ENCODE results near the gene C14orf93. TPM values are rescaled to one million over a fixed set of nuclear protein-coding genes. Genes with fewer than 3 reads are reported as not detected.
A peak's percentile ranks its signal among the peaks of the same experiment; 100 is the strongest.

The C14orf93 gene
- total RNA-seq, 3 donors from 2014 or later (not counting 1 experiment from before 2014, with no cell fraction given) = 12.1 to 15.1 (median 13.6) TPM

DNA sequence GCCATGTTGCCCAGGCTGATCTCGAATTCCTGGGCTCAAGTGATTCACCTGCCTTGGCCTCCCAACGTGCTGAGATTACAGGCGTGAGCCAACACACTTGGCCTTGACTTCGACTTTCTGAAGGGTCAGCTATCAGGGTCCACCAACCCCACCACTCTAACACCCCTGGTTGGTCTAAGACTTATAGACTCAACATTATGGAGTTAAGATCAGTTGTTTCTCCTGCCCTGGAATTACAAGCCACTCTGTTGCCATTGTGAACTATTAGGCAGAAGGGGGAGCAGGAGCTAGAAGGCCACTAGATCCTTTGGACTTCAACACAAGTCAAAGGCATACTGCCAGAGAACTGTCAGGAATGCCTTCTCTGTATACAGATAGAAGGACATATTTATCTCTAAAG lies 30.2 kb upstream of the C14orf93 start:
- no peak overlapping the region for H3K4me3 Mint-ChIP-seq
- Histone ChIP-seq H3K4me3 (ENCODE audit: low read length) (no peak overlapping the region), H3K27me3 (ENCODE audit: control insufficient read depth, insufficient read depth, low read length) (no peaks in the 10 kb centered on the region)

DNA sequence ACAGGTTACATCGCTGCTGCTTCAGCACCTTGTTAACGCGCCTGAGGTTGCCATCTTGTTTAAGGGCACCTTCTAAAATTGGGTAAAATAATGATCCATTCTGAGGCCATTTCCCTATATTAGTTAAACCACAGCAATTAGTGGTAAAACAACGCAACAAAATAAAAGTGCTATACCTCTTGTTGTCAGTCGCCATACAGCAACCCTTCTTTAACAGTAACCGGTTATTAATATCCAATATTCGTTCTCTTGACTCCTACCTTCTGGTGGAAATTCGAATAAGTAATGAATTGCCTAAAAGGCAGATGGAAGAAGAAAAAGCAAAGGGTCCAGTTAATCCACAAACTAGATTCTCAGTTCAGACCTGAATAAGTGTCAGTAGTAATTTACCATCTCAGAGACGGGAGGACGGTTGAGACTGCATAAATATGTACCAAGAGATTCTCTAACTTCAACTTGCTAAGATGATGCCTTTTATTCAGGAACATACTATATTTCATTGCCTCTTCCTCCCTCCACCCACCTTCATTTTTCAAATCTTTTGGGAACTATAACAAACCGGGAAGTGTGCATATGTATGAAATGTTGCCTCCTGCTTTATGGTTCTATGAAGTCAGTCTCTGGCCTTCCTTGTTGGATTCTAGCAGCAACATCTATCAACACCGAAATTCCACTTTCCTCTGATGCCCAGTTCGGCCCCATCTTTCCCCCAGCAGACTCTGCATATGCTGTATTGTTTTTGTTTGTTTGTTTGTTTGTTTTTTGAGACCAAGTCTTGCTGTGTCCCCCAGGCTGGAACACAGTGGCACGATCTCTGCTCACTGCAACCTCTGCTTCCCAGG lies 25.6 kb upstream of the C14orf93 start:
- TF ChIP-seq, protein P1, sequence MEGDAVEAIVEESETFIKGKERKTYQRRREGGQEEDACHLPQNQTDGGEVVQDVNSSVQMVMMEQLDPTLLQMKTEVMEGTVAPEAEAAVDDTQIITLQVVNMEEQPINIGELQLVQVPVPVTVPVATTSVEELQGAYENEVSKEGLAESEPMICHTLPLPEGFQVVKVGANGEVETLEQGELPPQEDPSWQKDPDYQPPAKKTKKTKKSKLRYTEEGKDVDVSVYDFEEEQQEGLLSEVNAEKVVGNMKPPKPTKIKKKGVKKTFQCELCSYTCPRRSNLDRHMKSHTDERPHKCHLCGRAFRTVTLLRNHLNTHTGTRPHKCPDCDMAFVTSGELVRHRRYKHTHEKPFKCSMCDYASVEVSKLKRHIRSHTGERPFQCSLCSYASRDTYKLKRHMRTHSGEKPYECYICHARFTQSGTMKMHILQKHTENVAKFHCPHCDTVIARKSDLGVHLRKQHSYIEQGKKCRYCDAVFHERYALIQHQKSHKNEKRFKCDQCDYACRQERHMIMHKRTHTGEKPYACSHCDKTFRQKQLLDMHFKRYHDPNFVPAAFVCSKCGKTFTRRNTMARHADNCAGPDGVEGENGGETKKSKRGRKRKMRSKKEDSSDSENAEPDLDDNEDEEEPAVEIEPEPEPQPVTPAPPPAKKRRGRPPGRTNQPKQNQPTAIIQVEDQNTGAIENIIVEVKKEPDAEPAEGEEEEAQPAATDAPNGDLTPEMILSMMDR (IDR thresholded peaks at IDR 0.05) = no peak
- peaks cover 14% of the 10 kb centered on the region for H3K36me3 ChIP-seq (ENCODE audit: control insufficient read depth, insufficient read depth, low read length)
- 72% methylated on average over 12 of the region's 14 CpGs for WGBS (ENCODE audit: insufficient coverage)
- Mint-ChIP-seq H3K9me3 (no peaks in the 10 kb centered on the region), H3K27ac (peak overlapping the region; percentile 98 to 100), H3K4me1 (peaks cover 25 to 32% of the 10 kb centered on the region in 2 donors), H3K27me3 (ENCODE audit: low read depth in 2 of 2) (no peaks in the 10 kb centered on the region), H3K36me3 (peaks cover 9% of the 10 kb centered on the region), H3K4me3 (peak overlapping the region; percentile 90)
- ATAC-seq (no peak), DNase-seq (no peak)
- peaks cover 15% of the 10 kb centered on the region for H3K4me1 ChIP-seq (ENCODE audit: control insufficient read depth, insufficient read depth, low read length)
- H3K27me3 ChIP-seq (ENCODE audit: control insufficient read depth, insufficient read depth, low read length) = no peaks in the 10 kb centered on the region
- intact Hi-C loops (cut with micrococcal nuclease) = loop anchor here (2.0 kb wide), 1 partner anchor 59 kb away; the partner anchor contains the start of genes ACIN1 and C14orf119
- H3K4me3 ChIP-seq (ENCODE audit: low read length) = peak overlapping the region; percentile 74
- H3K27ac ChIP-seq (ENCODE audit: low read length) = peak overlapping the region; percentile 93
- H3K9me3 ChIP-seq (ENCODE audit: control insufficient read depth, insufficient read depth, low read length) = no peaks in the 10 kb centered on the region

More for the DNA sequence above, 30.2 kb upstream of the C14orf93 start:
- no peak for ATAC-seq
- H3K9me3 Mint-ChIP-seq = no peaks in the 10 kb centered on the region
- intact Hi-C loops (cut with micrococcal nuclease) = no loop called here
- H3K4me1 ChIP-seq (ENCODE audit: control insufficient read depth, insufficient read depth, low read length) = no peaks in the 10 kb centered on the region
- H3K9me3 ChIP-seq (ENCODE audit: control insufficient read depth, insufficient read depth, low read length) = no peaks in the 10 kb centered on the region
- 93% methylated on average over 3 of the region's 4 CpGs for WGBS (ENCODE audit: insufficient coverage)
- H3K27ac ChIP-seq (ENCODE audit: low read length) = no peak overlapping the region
- H3K27ac Mint-ChIP-seq = no peak overlapping the region
- peaks cover 4 to 5% of the 10 kb centered on the region in 2 donors for H3K4me1 Mint-ChIP-seq
- no peaks in the 10 kb centered on the region for H3K27me3 Mint-ChIP-seq (ENCODE audit: low read depth in 2 of 2)
- no peaks in the 10 kb centered on the region for H3K36me3 ChIP-seq (ENCODE audit: control insufficient read depth, insufficient read depth, low read length)
- no peaks in the 10 kb centered on the region for H3K36me3 Mint-ChIP-seq
- TF ChIP-seq, protein P1 (IDR thresholded peaks at IDR 0.05) = no peak
- no peak for DNase-seq

DNA sequence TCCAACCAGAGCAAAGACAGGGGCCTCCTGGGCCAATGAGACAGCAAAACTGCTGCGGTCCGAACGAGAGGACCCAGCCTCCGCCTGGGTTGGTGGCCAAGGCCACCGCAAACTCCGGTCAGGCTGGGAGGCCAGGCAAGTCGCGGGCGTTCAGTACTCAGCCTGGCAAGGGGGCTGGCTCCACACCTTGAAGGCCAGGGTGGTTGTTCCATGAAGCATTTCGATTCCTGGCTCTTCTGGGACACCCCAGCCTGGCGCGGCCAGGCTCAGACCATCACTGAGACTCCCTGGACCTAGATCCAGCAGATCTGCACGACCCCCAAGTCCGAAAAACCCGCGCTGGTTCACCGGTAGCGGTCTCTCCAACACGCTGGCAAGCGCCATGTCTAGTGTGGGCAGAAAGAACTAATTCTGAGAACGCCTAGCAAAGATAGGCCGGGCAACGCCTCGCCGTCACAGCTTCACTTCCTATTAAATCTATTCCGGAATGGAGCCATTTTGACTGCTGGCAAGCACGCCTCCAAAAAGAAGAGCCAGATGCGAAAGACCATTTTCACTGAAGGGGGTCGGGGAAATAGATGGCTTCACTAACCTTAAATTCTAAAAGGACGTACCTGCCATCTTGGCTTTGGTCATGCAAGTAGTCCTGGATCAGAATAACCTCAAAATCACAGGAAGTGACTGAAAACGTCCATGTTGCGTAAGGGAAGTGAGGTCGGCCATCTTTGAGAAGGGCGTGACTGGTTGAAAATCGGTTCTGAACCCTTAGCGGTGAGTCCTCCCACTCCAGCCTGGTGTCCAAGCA lies 24.8 kb upstream of the C14orf93 start, which contains the start of gene PSMB5:
TSS of gene PSMB5 (minus strand) at position 403 of the 805 bp plus-strand sequence. CDS start at position 384, 19 bp downstream.
- DNase-seq (peak; percentile 76 to 96), ATAC-seq (peak; percentile 93 to 98 (median 94))
- peak within 1 kb of the TSS; percentile 93 for H3K27ac ChIP-seq (ENCODE audit: low read length)
- Mint-ChIP-seq H3K27ac (peak within 1 kb of the TSS; percentile 98 to 100), H3K36me3 (peaks cover 9% of the 10 kb centered on the region), H3K27me3 (ENCODE audit: low read depth in 2 of 2) (no peaks in the 10 kb centered on the region), H3K9me3 (no peaks in the 10 kb centered on the region), H3K4me3 (peak within 1 kb of the TSS; percentile 90), H3K4me1 (peaks cover 25 to 32% of the 10 kb centered on the region in 2 donors)
- no peaks in the 10 kb centered on the region for H3K9me3 ChIP-seq (ENCODE audit: control insufficient read depth, insufficient read depth, low read length)
- WGBS (ENCODE audit: insufficient coverage) = under 1% methylated on average over 36 of the region's 36 CpGs
- TF ChIP-seq, protein P1 (IDR thresholded peaks at IDR 0.05) = no peak
- intact Hi-C loops (cut with micrococcal nuclease) = loop anchor here (1.0 to 2.0 kb wide), 3 partner anchors 27 to 105 kb away; partner anchors contain the start of genes ACIN1, C14orf119 and PRMT5
- H3K4me1 ChIP-seq (ENCODE audit: control insufficient read depth, insufficient read depth, low read length) = peaks cover 15% of the 10 kb centered on the region
- H3K4me3 ChIP-seq (ENCODE audit: low read length) = peak within 1 kb of the TSS; percentile 74
- H3K27me3 ChIP-seq (ENCODE audit: control insufficient read depth, insufficient read depth, low read length) = no peaks in the 10 kb centered on the region
- peaks cover 14% of the 10 kb centered on the region for H3K36me3 ChIP-seq (ENCODE audit: control insufficient read depth, insufficient read depth, low read length)
